CD4-positive, alpha-beta memory T cell (primary cell): ENCODE results near the gene ATP10D. TPM values are rescaled to one million over a fixed set of nuclear protein-coding genes. Genes with fewer than 3 reads are reported as not detected.
A peak's percentile ranks its signal among the peaks of the same experiment; 100 is the strongest.
"Not testable (repeated sequence)": the region's sequence is repeated elsewhere in the genome, so short reads cannot be mapped to it uniquely, and the experiment has no call there.

Experiments
- CTCF ChIA-PET: fragments of 350-600 bp; sonication (Branson Sonifier 250); formaldehyde crosslinking; loops from one replicate; lab custom pipeline; 2021; ENCODE audit warnings: inconsistent platforms; ENCODE audit not compliant: partially characterized antibody; lab: Charles Lee
- POLR2A ChIA-PET: fragments of 350-600 bp; sonication (Branson Sonifier 250); formaldehyde crosslinking; loops from one replicate; lab custom pipeline; 2021; ENCODE audit not compliant: partially characterized antibody; lab: Charles Lee
- DNase-seq, 5 donors: peaks; one replicate each; pipeline versions ENCODE4 v3.0.0 to v3.0.0-alpha.2; 2020 to 2022; ENCODE audit warnings: mixed read lengths in 1 of 5
- H3K27ac ChIP-seq: one replicate; pipeline ENCODE4 v1.7.0; 2013; ENCODE audit warnings: low read depth, low read length
- H3K27me3 ChIP-seq: 2 replicates; pipeline ENCODE4 v1.7.0; 2013; ENCODE audit warnings: mild to moderate bottlenecking, low read length, moderate library complexity; ENCODE audit not compliant: insufficient read depth
- H3K36me3 ChIP-seq: 2 replicates; pipeline ENCODE4 v1.7.0; 2013; ENCODE audit warnings: mild to moderate bottlenecking, low read length, moderate library complexity; ENCODE audit not compliant: insufficient read depth
- H3K4me1 ChIP-seq: 2 replicates; pipeline ENCODE4 v1.7.0; 2013; ENCODE audit warnings: mild to moderate bottlenecking, low read length, moderate library complexity; ENCODE audit not compliant: insufficient read depth
- H3K4me3 ChIP-seq, 2 donors: one replicate each; pipeline ENCODE4 v1.7.0; 2013; ENCODE audit warnings: low read length in 2 of 2, mild to moderate bottlenecking in 1 of 2
- H3K9me3 ChIP-seq, 2 donors: one replicate each; pipeline ENCODE4 v1.7.0; 2013; ENCODE audit warnings: low read length in 2 of 2, control low read depth in 1 of 2; ENCODE audit not compliant: control insufficient read depth in 1 of 2
- H3K27ac Mint-ChIP-seq, 7 donors: one replicate each; pipeline ENCODE4 v1.8.0; 2020 to 2021; ENCODE audit warnings: mixed read lengths in 7 of 7, mild to moderate bottlenecking in 6 of 7, inconsistent platforms in 3 of 7, moderate library complexity in 3 of 7
- H3K27me3 Mint-ChIP-seq, 2 donors: one replicate each; pipeline ENCODE4 v1.8.0; 2020 to 2021; ENCODE audit warnings: mixed read lengths in 2 of 2
- H3K36me3 Mint-ChIP-seq, 2 donors: one replicate each; pipeline ENCODE4 v1.8.0; 2020 to 2021; ENCODE audit warnings: mixed read lengths in 2 of 2, inconsistent platforms in 1 of 2, mild to moderate bottlenecking in 1 of 2
- H3K4me1 Mint-ChIP-seq, 4 donors: one replicate each; pipeline ENCODE4 v1.8.0; 2020 to 2021; ENCODE audit warnings: mixed read lengths in 4 of 4, mild to moderate bottlenecking in 1 of 4
- H3K4me3 Mint-ChIP-seq, 8 donors: one replicate each; pipeline ENCODE4 v1.8.0; 2020 to 2021; ENCODE audit warnings: mixed read lengths in 8 of 8, mild to moderate bottlenecking in 7 of 8, moderate library complexity in 6 of 8, inconsistent platforms in 3 of 8
- H3K9me3 Mint-ChIP-seq, 8 donors: one replicate each; pipeline ENCODE4 v1.8.0; 2020 to 2021; ENCODE audit warnings: mixed read lengths in 8 of 8, mild to moderate bottlenecking in 5 of 8, inconsistent platforms in 3 of 8, moderate library complexity in 1 of 8
- intact Hi-C: fragments of 100-400 bp; cut with micrococcal nuclease; formaldehyde crosslinking; loops from one replicate; pipeline ENCODE4 v1.15.1; 2023
- polyA plus RNA-seq, 2 donors: library from polyadenylated mRNA; unstranded; fragments of 300-500 nt; fragmentation: Illumina TruSeq; gene quantifications; one replicate each; pipeline ENCODE4 v1.2.3, GENCODE V29; 2021
- total RNA-seq, 2 experiments: library from RNA; stranded (reverse); gene quantifications; one replicate each; pipeline ENCODE4 v1.2.3, GENCODE V29; 2021

The ATP10D gene
- total and polyA plus RNA-seq, 4 experiments from 2014 or later: 2.0 to 4.2 (median 2.9) TPM

DNA sequence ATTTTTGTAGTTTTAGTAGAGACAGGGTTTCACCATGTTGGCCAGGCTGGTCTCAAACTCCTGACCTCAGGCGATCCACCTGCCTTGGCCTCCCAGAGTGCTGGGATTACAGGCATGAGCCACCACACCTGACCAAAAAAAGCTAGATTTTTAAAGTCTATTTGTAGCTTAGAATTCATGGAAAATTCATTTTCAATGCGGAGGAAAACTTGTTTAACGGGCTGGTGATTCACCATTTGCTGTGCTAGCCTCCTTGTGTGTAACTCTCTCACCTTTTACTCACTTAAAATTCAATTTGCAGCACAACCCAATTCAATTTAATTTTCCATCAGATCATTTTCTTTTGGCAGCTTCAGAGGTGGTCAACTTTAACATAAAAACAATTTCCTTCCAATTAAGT is 70.8 kb downstream of the ATP10D start:
- not testable (repeated sequence) for H3K36me3 ChIP-seq, H3K4me1 Mint-ChIP-seq

DNA sequence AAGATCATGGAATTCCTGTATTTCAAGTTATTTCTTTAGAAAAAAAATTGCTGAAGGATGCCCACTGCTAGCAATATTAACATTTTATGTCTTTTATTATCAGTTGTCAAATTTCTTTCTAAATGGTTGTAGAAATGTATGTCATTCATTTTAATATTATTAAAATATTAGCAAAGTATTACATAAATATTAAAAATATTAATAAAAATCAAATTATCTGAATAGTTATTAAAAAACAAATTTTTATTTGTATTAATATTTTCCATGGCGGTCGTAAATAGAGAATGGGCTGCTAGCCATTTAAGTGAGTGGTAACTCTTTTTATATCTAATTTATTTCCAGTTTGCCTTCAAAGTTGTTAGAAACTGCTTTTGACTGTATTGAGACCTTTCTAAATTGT is 72.2 kb downstream of the ATP10D start:
- Histone ChIP-seq H3K27me3 (no peaks in the 10 kb centered on the region), H3K9me3 (no peaks in the 10 kb centered on the region), H3K4me3 (no peak overlapping the region), H3K4me1 (peaks cover 6% of the 10 kb centered on the region), H3K27ac (no peak overlapping the region), H3K36me3 (no peaks in the 10 kb centered on the region)
- no peak for DNase-seq
- intact Hi-C loops: no loop called here
- H3K36me3 Mint-ChIP-seq: peaks cover 0 to 3% of the 10 kb centered on the region in 2 donors
- POLR2A ChIA-PET: no interaction called here
- H3K4me3 Mint-ChIP-seq: no peak overlapping the region
- H3K27me3 Mint-ChIP-seq: no peaks in the 10 kb centered on the region
- H3K4me1 Mint-ChIP-seq: peaks cover 2 to 3% (median 2%) of the 10 kb centered on the region in 4 donors
- CTCF ChIA-PET: no interaction called here
- no peak overlapping the region for H3K27ac Mint-ChIP-seq
- H3K9me3 Mint-ChIP-seq: no peaks in the 10 kb centered on the region

More for the DNA sequence above, 70.8 kb downstream of the ATP10D start:
- H3K4me3 Mint-ChIP-seq, intact Hi-C loops, H3K27me3 ChIP-seq, H3K36me3 Mint-ChIP-seq, H3K9me3 ChIP-seq, H3K27ac ChIP-seq, H3K4me3 ChIP-seq, POLR2A ChIA-PET, H3K9me3 Mint-ChIP-seq, DNase-seq, H3K27ac Mint-ChIP-seq, H3K27me3 Mint-ChIP-seq, H3K4me1 ChIP-seq: not testable (repeated sequence)
- CTCF ChIA-PET: interaction anchor here (1.1 to 1.4 kb wide), 2 partner anchors 10 kb away, joined by 3 read pairs; no protein-coding TSS in a partner anchor

GRCh38 chr4:47560682-47561081 is 75.6 kb downstream of the ATP10D start:
- H3K27me3 ChIP-seq: no peaks in the 10 kb centered on the region
- no peak overlapping the region for H3K4me3 Mint-ChIP-seq
- H3K4me1 ChIP-seq: peaks cover 14% of the 10 kb centered on the region
- ChIA-PET POLR2A (no interaction called here), CTCF (no interaction called here)
- no peak overlapping the region for H3K27ac Mint-ChIP-seq
- no peaks in the 10 kb centered on the region for H3K27me3 Mint-ChIP-seq
- H3K4me1 Mint-ChIP-seq: peaks cover 7 to 13% (median 9%) of the 10 kb centered on the region in 4 donors
- H3K9me3 Mint-ChIP-seq: no peaks in the 10 kb centered on the region
- H3K36me3 ChIP-seq: no peaks in the 10 kb centered on the region
- DNase-seq: no peak
- no peak overlapping the region for H3K27ac ChIP-seq
- H3K4me3 ChIP-seq: no peak overlapping the region
- H3K36me3 Mint-ChIP-seq: peaks cover 0 to 3% of the 10 kb centered on the region in 2 donors
- intact Hi-C loops: loop anchor here (5.0 to 10.0 kb wide), 2 partner anchors 176 to 372 kb away; no protein-coding TSS in a partner anchor
- H3K9me3 ChIP-seq: no peaks in the 10 kb centered on the region

DNA sequence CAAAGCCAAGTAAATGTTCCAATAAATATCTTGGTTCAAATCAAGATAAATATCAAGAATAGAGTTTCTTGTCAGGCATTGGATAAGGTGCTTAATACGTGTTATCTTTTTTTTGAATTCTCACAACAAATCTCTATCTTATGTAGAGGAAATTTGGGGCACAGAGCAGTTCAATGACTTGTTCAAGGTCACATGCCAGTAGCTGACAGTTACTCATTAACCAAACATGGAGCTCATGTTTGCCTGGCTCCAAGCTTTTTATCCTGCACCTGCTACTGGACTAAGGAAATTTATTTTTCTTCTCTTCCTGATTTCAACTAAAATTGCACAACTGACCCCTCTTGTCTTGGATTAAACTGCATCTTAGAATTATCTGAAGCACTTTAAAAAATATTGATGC is 76.3 kb downstream of the ATP10D start:
- no peak overlapping the region for H3K4me3 ChIP-seq
- Mint-ChIP-seq H3K4me1 (peaks cover 7 to 13% (median 9%) of the 10 kb centered on the region in 4 donors), H3K9me3 (no peaks in the 10 kb centered on the region), H3K27me3 (no peaks in the 10 kb centered on the region), H3K4me3 (no peak overlapping the region), H3K27ac (no peak overlapping the region), H3K36me3 (peaks cover 0 to 3% of the 10 kb centered on the region in 2 donors)
- H3K9me3 ChIP-seq: no peaks in the 10 kb centered on the region
- H3K27ac ChIP-seq: no peak overlapping the region
- H3K36me3 ChIP-seq: no peaks in the 10 kb centered on the region
- DNase-seq: no peak
- ChIA-PET POLR2A (no interaction called here), CTCF (no interaction called here)
- peaks cover 14% of the 10 kb centered on the region for H3K4me1 ChIP-seq
- H3K27me3 ChIP-seq: no peaks in the 10 kb centered on the region
- intact Hi-C loops: loop anchor here (5.0 to 10.0 kb wide), 2 partner anchors 177 to 371 kb away; no protein-coding TSS in a partner anchor

- Mint-ChIP-seq H3K27me3 (no peaks in the 10 kb centered on the region), H3K4me1 (peaks cover 7 to 13% (median 9%) of the 10 kb centered on the region in 4 donors), H3K4me3 (no peak overlapping the region), H3K36me3 (peaks cover 0 to 3% of the 10 kb centered on the region in 2 donors), H3K9me3 (no peaks in the 10 kb centered on the region), H3K27ac (peak overlapping the region in 1 of 7 donors; percentile 1)
- ChIA-PET POLR2A (no interaction called here), CTCF (interaction anchor here (3.3 kb wide), 1 partner anchor 99 kb away, joined by 23 read pairs; the partner anchor contains the start of gene COMMD8)
- Histone ChIP-seq H3K4me1 (peaks cover 14% of the 10 kb centered on the region), H3K27me3 (no peaks in the 10 kb centered on the region), H3K4me3 (no peak overlapping the region), H3K36me3 (no peaks in the 10 kb centered on the region), H3K27ac (no peak overlapping the region), H3K9me3 (no peaks in the 10 kb centered on the region)
- DNase-seq: peak in 3 of 5 donors; percentile 2 to 4 (median 4)
- intact Hi-C loops: loop anchor here (5.0 to 10.0 kb wide), 2 partner anchors 177 to 370 kb away; no protein-coding TSS in a partner anchor
These were observed 77.2 kb downstream of the ATP10D start for GRCh38 chr4:47562297-47562696.

DNA sequence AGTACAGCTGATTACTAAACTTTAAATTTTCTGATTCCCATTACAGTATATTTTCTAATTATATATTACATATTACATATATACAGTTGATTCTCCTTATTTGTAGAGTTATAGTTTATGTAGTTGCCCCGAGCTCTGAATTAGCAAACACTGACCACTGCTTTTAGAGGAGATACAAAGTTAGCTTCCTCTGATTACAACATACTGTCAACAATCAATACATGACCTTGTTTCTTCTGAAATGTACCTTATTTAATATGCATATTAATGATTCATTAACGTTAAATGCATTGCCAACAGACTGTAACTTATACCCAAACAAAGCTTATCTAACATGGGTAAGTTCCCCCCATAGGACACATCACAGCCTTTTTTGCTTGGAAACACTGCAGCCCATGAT is 81.5 kb downstream of the ATP10D start:
- no peaks in the 10 kb centered on the region for H3K9me3 Mint-ChIP-seq
- no peaks in the 10 kb centered on the region for H3K27me3 Mint-ChIP-seq
- H3K36me3 Mint-ChIP-seq: peaks cover 1 to 11% of the 10 kb centered on the region in 2 donors
- Histone ChIP-seq H3K27me3 (no peaks in the 10 kb centered on the region), H3K36me3 (no peaks in the 10 kb centered on the region), H3K4me3 (no peak overlapping the region), H3K9me3 (no peaks in the 10 kb centered on the region), H3K4me1 (peaks cover 14% of the 10 kb centered on the region), H3K27ac (no peak overlapping the region)
- no peak for DNase-seq
- intact Hi-C loops: loop anchor here (10.0 kb wide), 1 partner anchor 182 kb away; no protein-coding TSS in a partner anchor
- H3K4me3 Mint-ChIP-seq: no peak overlapping the region
- H3K27ac Mint-ChIP-seq: no peak overlapping the region
- H3K4me1 Mint-ChIP-seq: peaks cover 7 to 13% (median 9%) of the 10 kb centered on the region in 4 donors
- ChIA-PET CTCF (interaction anchor here (0.9 to 2.3 kb wide), 2 partner anchors 19 to 103 kb away, joined by 3 to 10 read pairs; partner anchors contain the start of gene COMMD8), POLR2A (no interaction called here)

DNA sequence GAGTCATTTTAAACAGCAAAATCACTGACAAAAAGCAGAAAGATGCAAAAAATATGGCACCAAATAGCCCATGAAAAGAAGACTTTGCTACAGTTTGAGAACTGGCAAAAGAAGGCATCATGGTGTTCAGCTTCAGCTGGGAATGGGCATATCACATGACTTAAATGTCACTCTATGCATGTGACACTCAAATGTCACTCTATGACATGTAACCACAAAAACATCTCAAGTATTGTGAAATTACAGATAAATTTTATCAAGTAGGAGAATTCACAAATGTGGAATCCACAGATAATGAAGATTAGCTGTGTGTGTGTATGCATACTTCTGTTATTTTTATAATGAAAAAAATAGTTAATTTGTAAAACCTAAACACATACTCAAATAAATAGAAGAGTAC is 81.9 kb downstream of the ATP10D start:
- Histone ChIP-seq H3K4me3 (no peak overlapping the region), H3K4me1 (peaks cover 11% of the 10 kb centered on the region), H3K36me3 (no peaks in the 10 kb centered on the region), H3K9me3 (no peaks in the 10 kb centered on the region), H3K27me3 (no peaks in the 10 kb centered on the region), H3K27ac (no peak overlapping the region)
- intact Hi-C loops: loop anchor here (10.0 kb wide), 1 partner anchor 182 kb away; no protein-coding TSS in a partner anchor
- Mint-ChIP-seq H3K36me3 (peaks cover 1 to 12% of the 10 kb centered on the region in 2 donors), H3K27ac (no peak overlapping the region), H3K9me3 (no peaks in the 10 kb centered on the region), H3K4me1 (peaks cover 7 to 13% (median 9%) of the 10 kb centered on the region in 4 donors), H3K4me3 (no peak overlapping the region), H3K27me3 (no peaks in the 10 kb centered on the region)
- POLR2A ChIA-PET: no interaction called here
- DNase-seq: no peak
- CTCF ChIA-PET: interaction anchor here (0.9 to 2.3 kb wide), 3 partner anchors 20 to 104 kb away, joined by 3 to 10 read pairs (median 3); partner anchors contain the start of gene COMMD8
